BE2C (cell line): ENCODE data around the gene IRGQ.
"Not testable (repeated sequence)": the region's sequence is repeated elsewhere in the genome, so short reads cannot be mapped to it uniquely, and the experiment has no call there.

Source experiments
- DNase-seq: peaks from one replicate; pipeline ENCODE4 v3.0.0-alpha.2; 2020
- H3K27me3 ChIP-seq: fragments of 250-450 bp; sonication (Bioruptor Pico); 2 replicates; pipeline ENCODE4 v1.5.1; 2020; ENCODE audit warnings: mild to moderate bottlenecking
- H3K36me3 ChIP-seq: fragments of 250-450 bp; sonication (Bioruptor Pico); 2 replicates; pipeline ENCODE4 v1.5.1; 2020; ENCODE audit warnings: mild to moderate bottlenecking
- H3K4me1 ChIP-seq: fragments of 250-450 bp; sonication (Bioruptor Pico); 2 replicates; pipeline ENCODE4 v1.5.1; 2020
- H3K4me3 ChIP-seq: 2 replicates; pipeline ENCODE4 v1.5.1; 2011; ENCODE audit warnings: low read depth, low read length
- H3K9me3 ChIP-seq: fragments of 250-450 bp; sonication (Bioruptor Pico); 2 replicates; pipeline ENCODE4 v1.5.1; 2020
- TF ChIP-seq, protein P1 (sequence below): IDR thresholded peaks from 2 replicates; pipeline ENCODE4 v1.5.1; 2012; ENCODE audit warnings: mild to moderate bottlenecking, low read depth, low read length

IRGQ gene

DNA sequence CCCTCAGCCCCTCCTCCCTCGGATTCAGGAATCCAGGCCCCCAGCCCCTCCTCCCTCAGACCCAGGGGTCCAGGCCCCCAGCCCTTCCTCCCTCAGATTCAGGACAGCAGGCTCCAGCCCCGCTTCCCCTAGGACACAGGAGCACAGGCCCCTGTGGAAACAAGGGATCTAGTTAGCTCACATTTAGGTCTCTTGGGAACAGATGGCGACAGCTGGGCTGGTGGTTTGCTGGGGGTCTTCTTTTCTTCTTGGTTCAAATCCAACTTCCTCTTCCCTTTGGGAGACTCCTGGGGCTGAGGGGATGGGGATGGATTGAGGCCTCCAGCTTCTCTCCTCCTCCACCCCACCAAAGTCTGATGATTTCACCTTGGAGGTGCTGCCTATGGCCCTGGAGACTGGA is 43.3 kb downstream of the IRGQ start:
- no peaks in the 10 kb centered on the region for H3K9me3 ChIP-seq
- H3K4me1 ChIP-seq, result no peaks in the 10 kb centered on the region
- no peak for DNase-seq
- no peaks in the 10 kb centered on the region; the same call in 1 of the 2 replicates for H3K27me3 ChIP-seq
- TF ChIP-seq, protein P1, sequence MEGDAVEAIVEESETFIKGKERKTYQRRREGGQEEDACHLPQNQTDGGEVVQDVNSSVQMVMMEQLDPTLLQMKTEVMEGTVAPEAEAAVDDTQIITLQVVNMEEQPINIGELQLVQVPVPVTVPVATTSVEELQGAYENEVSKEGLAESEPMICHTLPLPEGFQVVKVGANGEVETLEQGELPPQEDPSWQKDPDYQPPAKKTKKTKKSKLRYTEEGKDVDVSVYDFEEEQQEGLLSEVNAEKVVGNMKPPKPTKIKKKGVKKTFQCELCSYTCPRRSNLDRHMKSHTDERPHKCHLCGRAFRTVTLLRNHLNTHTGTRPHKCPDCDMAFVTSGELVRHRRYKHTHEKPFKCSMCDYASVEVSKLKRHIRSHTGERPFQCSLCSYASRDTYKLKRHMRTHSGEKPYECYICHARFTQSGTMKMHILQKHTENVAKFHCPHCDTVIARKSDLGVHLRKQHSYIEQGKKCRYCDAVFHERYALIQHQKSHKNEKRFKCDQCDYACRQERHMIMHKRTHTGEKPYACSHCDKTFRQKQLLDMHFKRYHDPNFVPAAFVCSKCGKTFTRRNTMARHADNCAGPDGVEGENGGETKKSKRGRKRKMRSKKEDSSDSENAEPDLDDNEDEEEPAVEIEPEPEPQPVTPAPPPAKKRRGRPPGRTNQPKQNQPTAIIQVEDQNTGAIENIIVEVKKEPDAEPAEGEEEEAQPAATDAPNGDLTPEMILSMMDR, result no peak
- H3K4me3 ChIP-seq, result no peak overlapping the region
- peaks cover 40% of the 10 kb centered on the region for H3K36me3 ChIP-seq

DNA sequence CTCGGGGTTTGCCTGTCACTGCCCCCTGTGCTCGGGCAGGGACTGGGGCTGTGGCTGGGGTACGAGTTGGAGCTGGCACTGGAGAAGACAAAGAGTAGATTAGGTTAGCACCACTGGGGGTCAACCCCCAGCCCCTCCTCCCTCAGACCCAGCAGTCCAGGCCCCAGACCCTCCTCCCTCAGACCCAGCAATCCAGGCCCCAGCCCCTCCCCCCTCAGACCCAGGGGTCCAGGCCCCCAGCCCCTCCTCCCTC is 43.8 kb downstream of the IRGQ start:
- TF ChIP-seq, protein P1, result no peak
- Histone ChIP-seq H3K27me3 (no peaks in the 10 kb centered on the region; the same call in 1 of the 2 replicates), H3K36me3 (peaks cover 40% of the 10 kb centered on the region), H3K4me1 (no peaks in the 10 kb centered on the region), H3K9me3 (no peaks in the 10 kb centered on the region), H3K4me3 (no peak overlapping the region)
- DNase-seq, result no peak

DNA sequence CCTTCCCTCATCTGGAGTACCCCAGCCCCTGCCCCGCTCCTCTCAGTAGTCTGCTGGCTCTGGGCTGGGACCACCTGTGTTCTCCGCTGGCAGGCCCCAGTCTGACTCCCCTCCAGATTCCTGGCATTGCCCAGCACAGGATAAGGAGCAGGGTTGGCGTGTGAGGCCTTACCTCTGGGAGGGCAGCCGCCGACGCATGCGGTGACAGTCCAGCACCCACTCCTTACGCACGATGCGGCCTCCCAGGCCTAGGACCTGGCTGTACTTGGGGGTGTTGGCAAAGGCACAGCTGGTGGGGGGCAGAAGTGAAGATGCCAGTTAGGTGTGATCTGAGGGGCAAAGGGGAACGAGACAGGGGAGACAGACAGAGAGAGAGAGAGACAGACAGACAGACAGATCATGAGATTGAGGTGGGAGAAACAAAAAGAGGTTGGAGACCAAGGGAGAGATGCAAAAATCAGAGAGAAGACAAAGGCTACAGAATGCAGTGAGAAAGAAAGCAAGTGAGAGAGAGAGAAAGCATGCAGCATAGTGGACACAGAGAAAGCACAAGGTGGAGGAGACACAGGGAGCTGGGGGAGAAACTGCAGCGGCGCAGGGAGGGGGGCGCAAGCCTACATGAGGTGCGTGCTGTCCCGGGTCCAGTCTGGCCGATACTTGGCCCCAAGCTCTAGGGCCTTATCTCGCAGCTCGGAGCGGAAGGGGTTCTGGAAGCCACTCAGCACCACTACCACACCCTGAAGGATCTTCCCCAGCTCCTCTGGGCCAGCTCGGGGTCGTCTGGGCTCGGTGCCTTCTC is 44.3 kb downstream of the IRGQ start:
- Histone ChIP-seq H3K36me3 (peaks cover 40% of the 10 kb centered on the region), H3K4me1 (no peaks in the 10 kb centered on the region), H3K9me3 (no peaks in the 10 kb centered on the region), H3K4me3 (no peak overlapping the region), H3K27me3 (no peaks in the 10 kb centered on the region; the same call in 1 of the 2 replicates)
- TF ChIP-seq, protein P1, result no peak
- DNase-seq, result no peak

DNA sequence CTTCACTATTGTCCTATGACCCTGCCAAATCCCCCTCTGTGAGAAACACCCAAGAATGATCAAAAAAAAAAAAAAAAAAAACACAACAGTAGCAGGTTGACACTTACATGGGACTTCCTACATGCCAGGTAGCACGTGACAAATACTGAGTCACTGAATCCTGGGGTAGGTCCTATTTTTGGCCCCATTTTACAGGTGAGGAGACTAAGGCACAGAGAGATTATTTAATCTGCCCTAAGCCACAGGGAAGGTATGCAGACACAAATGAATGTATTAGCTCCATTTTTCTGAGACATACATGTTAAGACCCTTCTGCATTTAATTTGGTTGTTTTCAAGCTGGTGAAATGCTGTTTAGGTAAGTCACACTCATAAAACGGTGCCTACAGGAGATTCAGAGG is 47.2 kb downstream of the IRGQ start:
- TF ChIP-seq, protein P1, result no peak
- no peak for DNase-seq
- peaks cover 22% of the 10 kb centered on the region for H3K36me3 ChIP-seq
- no peaks in the 10 kb centered on the region for H3K9me3 ChIP-seq
- no peaks in the 10 kb centered on the region for H3K4me1 ChIP-seq
- no peaks in the 10 kb centered on the region for H3K27me3 ChIP-seq
- no peak overlapping the region for H3K4me3 ChIP-seq

DNA sequence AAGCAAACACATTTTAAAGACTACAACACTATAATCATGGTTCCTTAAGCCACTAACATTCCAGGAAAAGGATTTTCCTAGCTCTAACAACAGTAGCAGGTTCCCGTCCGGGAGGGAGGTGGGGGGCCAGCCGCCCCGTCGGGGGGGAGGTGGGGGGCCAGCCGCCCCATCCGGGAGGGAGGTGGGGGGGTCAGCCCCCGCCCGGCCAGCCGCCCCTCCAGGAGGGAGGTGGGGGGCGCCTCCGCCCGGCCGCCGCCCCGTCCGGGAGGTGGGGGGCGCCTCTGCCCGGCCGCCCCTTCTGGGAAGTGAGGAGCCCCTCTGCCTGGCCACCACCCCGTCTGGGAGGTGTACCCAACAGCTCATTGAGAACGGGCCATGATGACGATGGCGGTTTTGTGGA is 48.0 kb downstream of the IRGQ start:
- not testable (repeated sequence) for H3K9me3 ChIP-seq, H3K4me3 ChIP-seq, H3K4me1 ChIP-seq, DNase-seq, H3K27me3 ChIP-seq
- H3K36me3 ChIP-seq, result peaks cover 17% of the 10 kb centered on the region

DNA sequence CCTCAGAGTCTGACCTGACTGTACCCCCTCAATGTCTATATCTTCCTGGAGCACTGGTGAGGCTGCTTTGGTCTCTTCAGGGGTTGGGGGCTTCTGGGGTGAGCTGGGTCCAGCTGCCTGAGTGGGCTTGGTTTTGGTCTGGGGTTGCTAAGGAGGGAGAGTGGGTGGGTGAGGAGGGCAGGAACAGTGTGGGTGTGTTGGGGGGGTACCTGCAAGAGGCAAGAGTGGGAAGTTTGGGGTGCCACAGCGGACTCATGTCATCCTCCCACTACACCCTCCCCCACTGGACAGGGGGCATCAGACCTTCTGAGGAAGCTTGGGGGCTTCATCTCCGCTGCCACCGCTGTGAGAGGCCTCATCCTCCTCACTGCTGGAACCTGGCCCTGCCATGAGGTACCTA is 49.4 kb downstream of the IRGQ start:
- peaks cover 13% of the 10 kb centered on the region for H3K36me3 ChIP-seq

More for the DNA sequence above, 49.4 kb downstream of the IRGQ start:
- DNase-seq, result no peak
- Histone ChIP-seq H3K4me1 (no peaks in the 10 kb centered on the region), H3K27me3 (no peaks in the 10 kb centered on the region), H3K4me3 (no peak overlapping the region), H3K9me3 (no peaks in the 10 kb centered on the region)
- TF ChIP-seq, protein P1, result no peak
